H9 (cell line): ENCODE measurements around the gene SEPTIN5. TPM values are rescaled to one million over a fixed set of nuclear protein-coding genes. Genes with fewer than 3 reads are reported as not detected.

ENCODE experiments used
- DNase-seq: peaks from one replicate; pipeline ENCODE4 v3.0.0-alpha.2; 2017
- H2AFZ ChIP-seq: one replicate; pipeline ENCODE4 v1.6.1; 2013; ENCODE audit warnings: mild to moderate bottlenecking, low read length, control low read depth, moderate library complexity
- H2AK5ac ChIP-seq: 2 replicates; pipeline ENCODE4 v1.6.1; 2013; ENCODE audit warnings: low read length, control low read depth, mixed read lengths; ENCODE audit not compliant: insufficient read length
- H2BK120ac ChIP-seq: one replicate; pipeline ENCODE4 v1.6.1; 2013; ENCODE audit warnings: low read depth, mild to moderate bottlenecking, low read length, control low read depth, inconsistent platforms; ENCODE audit not compliant: poor library complexity, severe bottlenecking
- H2BK12ac ChIP-seq: 2 replicates; pipeline ENCODE4 v1.6.1; 2013; ENCODE audit warnings: low read length, control low read depth, mixed read lengths, low read depth; ENCODE audit not compliant: insufficient read length
- H2BK15ac ChIP-seq: 2 replicates; pipeline ENCODE4 v1.6.1; 2013; ENCODE audit warnings: low read depth, low read length, control low read depth
- H2BK20ac ChIP-seq: one replicate; pipeline ENCODE4 v1.6.1; 2013; ENCODE audit warnings: low read depth, mild to moderate bottlenecking, low read length, control low read depth, inconsistent platforms; ENCODE audit not compliant: poor library complexity, severe bottlenecking
- H2BK5ac ChIP-seq: 2 replicates; pipeline ENCODE4 v1.6.1; 2013; ENCODE audit warnings: low read length, control low read depth, mixed read lengths; ENCODE audit not compliant: insufficient read length
- H3K14ac ChIP-seq: 2 replicates; pipeline ENCODE4 v1.6.1; 2013; ENCODE audit warnings: low read length, control low read depth; ENCODE audit not compliant: insufficient read depth
- H3K18ac ChIP-seq: 2 replicates; pipeline ENCODE4 v1.6.1; 2013; ENCODE audit warnings: low read depth, mild to moderate bottlenecking, mixed read lengths, low read length, control low read depth; ENCODE audit not compliant: insufficient read length
- H3K23ac ChIP-seq: 2 replicates; pipeline ENCODE4 v1.6.1; 2013; ENCODE audit warnings: low read length, control low read depth, mixed read lengths, low read depth; ENCODE audit not compliant: insufficient read length
- H3K23me2 ChIP-seq: 2 replicates; pipeline ENCODE4 v1.6.1; 2013; ENCODE audit warnings: low read depth, mild to moderate bottlenecking, mixed read lengths, low read length, control low read depth; ENCODE audit not compliant: insufficient read length, poor library complexity, severe bottlenecking
- H3K27ac ChIP-seq: 2 replicates; pipeline ENCODE4 v1.5.1; 2013; ENCODE audit warnings: low read length, control low read depth, mixed read lengths, low read depth; ENCODE audit not compliant: insufficient read length
- H3K27me3 ChIP-seq: 2 replicates; pipeline ENCODE4 v1.6.1; 2013; ENCODE audit warnings: low read length, control low read depth, inconsistent platforms; ENCODE audit not compliant: insufficient read depth
- H3K4ac ChIP-seq: 2 replicates; pipeline ENCODE4 v1.6.1; 2013; ENCODE audit warnings: low read depth, mild to moderate bottlenecking, control low read depth, inconsistent platforms, low read length, moderate library complexity
- H3K4me1 ChIP-seq: 2 replicates; pipeline ENCODE4 v1.6.1; 2013; ENCODE audit warnings: low read length, control low read depth, inconsistent platforms; ENCODE audit not compliant: insufficient read depth
- H3K4me2 ChIP-seq: 2 replicates; pipeline ENCODE4 v1.6.1; 2013; ENCODE audit warnings: low read length, control low read depth, mixed read lengths; ENCODE audit not compliant: insufficient read length, insufficient read depth
- H3K56ac ChIP-seq: 2 replicates; pipeline ENCODE4 v1.6.1; 2013; ENCODE audit warnings: low read depth, mild to moderate bottlenecking, mixed read lengths, low read length, control low read depth; ENCODE audit not compliant: insufficient read length
- H3K79me1 ChIP-seq: 2 replicates; pipeline ENCODE4 v1.6.1; 2013; ENCODE audit warnings: low read depth, mild to moderate bottlenecking, moderate library complexity, low read length, control low read depth, inconsistent platforms; ENCODE audit not compliant: insufficient read depth, poor library complexity, severe bottlenecking
- H3K79me2 ChIP-seq: 2 replicates; pipeline ENCODE4 v1.6.1; 2013; ENCODE audit warnings: low read length, control low read depth, inconsistent platforms; ENCODE audit not compliant: insufficient read depth
- H3K9ac ChIP-seq: 2 replicates; pipeline ENCODE4 v1.6.1; 2013; ENCODE audit warnings: low read length, control low read depth, mixed read lengths; ENCODE audit not compliant: insufficient read length; ENCODE audit errors: extremely low read depth
- H3K9me3 ChIP-seq: one replicate; pipeline ENCODE4 v1.6.1; 2013; ENCODE audit warnings: low read depth, low read length, inconsistent platforms; ENCODE audit not compliant: control insufficient read depth
- H3T11ph ChIP-seq: one replicate; pipeline ENCODE4 v1.6.1; 2013; ENCODE audit warnings: mild to moderate bottlenecking, low read length, control low read depth, inconsistent platforms
- H4K20me1 ChIP-seq: one replicate; pipeline ENCODE4 v1.6.1; 2013; ENCODE audit not compliant: control insufficient read depth, insufficient read length, insufficient read depth
- H4K5ac ChIP-seq: 2 replicates; pipeline ENCODE4 v1.6.1; 2013; ENCODE audit warnings: low read depth, mild to moderate bottlenecking, mixed read lengths, low read length, control low read depth; ENCODE audit not compliant: insufficient read length
- H4K8ac ChIP-seq: replicated peaks from 2 replicates; pipeline ENCODE4 v1.6.1; 2013; ENCODE audit warnings: low read length, control low read depth, mixed read lengths, low read depth; ENCODE audit not compliant: insufficient read length
- H4K91ac ChIP-seq: 2 replicates; pipeline ENCODE4 v1.6.1; 2013; ENCODE audit warnings: low read depth, mild to moderate bottlenecking, moderate library complexity, mixed read lengths, low read length, control low read depth; ENCODE audit not compliant: insufficient read length
- H3K27ac Mint-ChIP-seq, 3 experiments: 2 replicates in 2 of 3; 3 replicates in 1 of 3; pipeline ENCODE4 v1.8.0; 2020 to 2021; ENCODE audit warnings: mixed read lengths in 3 of 3, mild to moderate bottlenecking in 1 of 3, moderate library complexity in 1 of 3
- H3K27me3 Mint-ChIP-seq: 2 replicates; pipeline ENCODE4 v1.8.0; 2021; ENCODE audit warnings: low read depth, mild to moderate bottlenecking, moderate library complexity, mixed read lengths
- H3K36me3 Mint-ChIP-seq, 3 experiments: 2 replicates in 2 of 3; 3 replicates in 1 of 3; pipeline ENCODE4 v1.8.0; 2020 to 2021; ENCODE audit warnings: low read depth in 3 of 3, mixed read lengths in 3 of 3; ENCODE audit not compliant: insufficient read depth in 1 of 3
- H3K4me1 Mint-ChIP-seq, 2 experiments: 2 replicates each; pipeline ENCODE4 v1.8.0; 2020; ENCODE audit warnings: mixed read lengths in 2 of 2
- H3K4me3 Mint-ChIP-seq, 2 experiments: 2 replicates in 1 of 2; 3 replicates in 1 of 2; pipeline ENCODE4 v1.8.0; 2020 to 2021; ENCODE audit warnings: mild to moderate bottlenecking in 2 of 2, mixed read lengths in 2 of 2, moderate library complexity in 1 of 2
- H3K9me3 Mint-ChIP-seq, 2 experiments: 2 replicates in 1 of 2; 3 replicates in 1 of 2; pipeline ENCODE4 v1.8.0; 2020; ENCODE audit warnings: mild to moderate bottlenecking in 2 of 2, mixed read lengths in 2 of 2, moderate library complexity in 1 of 2
- CTCF ChIP-seq: fragments of 200-600 bp; sonication (generic); conservative IDR thresholded peaks from 3 replicates; pipeline ENCODE4 v1.8.0; 2021; ENCODE audit warnings: antibody characterized with exemption, mild to moderate bottlenecking
- WGBS: extraction: QIAGEN DNeasy Blood & Tissue Kit; methylation state at CpG from one replicate; pipeline ENCODE4 v1.1.7; 2013; ENCODE audit warnings: missing lambda C conversion rate, low lambda C conversion rate, mixed read lengths; ENCODE audit not compliant: insufficient read length; ENCODE audit errors: extremely low coverage; 5-methylcytosine and 5-hydroxymethylcytosine counted together
- total RNA-seq: library from RNA; stranded (reverse); gene quantifications from 2 replicates; pipeline ENCODE4 v1.2.1, GENCODE V29; 2021

Gene SEPTIN5
- total RNA-seq, 1 experiment from 2014 or later, result 17.8 TPM

- Histone ChIP-seq H3K4me1 (peaks cover 6% of the 10 kb centered on the region; the same call in 1 of the 2 replicates), H3K18ac (no peak overlapping the region), H3K56ac (no peak overlapping the region), H2BK15ac (no peak overlapping the region), H2BK12ac (no peak overlapping the region), H3K9me3 (no peaks in the 10 kb centered on the region), H3K9ac (no peak overlapping the region), H3K14ac (no peak overlapping the region), H3K27ac (no peak overlapping the region), H3K23me2 (no peaks in the 10 kb centered on the region), H3K79me1 (no peaks in the 10 kb centered on the region), H2AFZ (no peak overlapping the region), H3K27me3 (no peaks in the 10 kb centered on the region), H3K79me2 (no peaks in the 10 kb centered on the region), H4K5ac (no peak overlapping the region), H2BK5ac (no peak overlapping the region), H3K4ac (no peak overlapping the region), H3K23ac (no peak overlapping the region), H2AK5ac (no peak overlapping the region), H2BK20ac (no peak overlapping the region), H2BK120ac (no peak overlapping the region), H4K20me1 (no peaks in the 10 kb centered on the region), H3K4me2 (no peak overlapping the region), H4K91ac (no peak overlapping the region), H3T11ph (no peak overlapping the region), H4K8ac (no peak overlapping the region)
- Mint-ChIP-seq H3K9me3 (peaks cover 0 to 2% of the 10 kb centered on the region in 2 experiments; a peak in 1 of 5 replicates), H3K36me3 (no peaks in the 10 kb centered on the region; a peak in 3 of 7 replicates), H3K4me3 (no peak overlapping the region; a peak in 1 of 5 replicates), H3K27me3 (peaks cover 18% of the 10 kb centered on the region), H3K4me1 (peaks cover 20 to 22% of the 10 kb centered on the region in 2 experiments), H3K27ac (peak overlapping the region in 1 of 3 experiments; percentile 91; a peak in 1 of 7 replicates)
- WGBS, result no CpG with 5 or more reads among the region's 9 CpGs
- TF ChIP-seq CTCF, result no peak
- no peak for DNase-seq
These were observed 23.1 kb upstream of the SEPTIN5 start for GRCh38 chr22:19691007-19691720.
